Right ventricle myocardium inferior (tissue), 1 donor: ENCODE results near the gene ASCL2. TPM values are rescaled to one million over a fixed set of nuclear protein-coding genes. Genes with fewer than 3 reads are reported as not detected.

Experiments
- ATAC-seq: fragments of 200-7000 bp; cut with Tn5 transposase; one replicate; pipeline ENCODE4 v1.9.1; 2020; ENCODE audit warnings: mild to moderate bottlenecking, moderate library complexity
- DNase-seq: peaks from one replicate; pipeline ENCODE4 v3.0.0; 2021; ENCODE audit errors: missing footprints
- intact Hi-C: fragments of 100-400 bp; cut with DNase I; formaldehyde crosslinking; loops from one replicate; pipeline ENCODE4 v1.11.0; 2022
- total RNA-seq: library from RNA; stranded (reverse); fragmentation: NEBNext Ultra II Directional; extraction: Animal tissue kit (Norgen Biotek cat#: 25700); gene quantifications from one replicate; pipeline ENCODE4 v1.2.1, GENCODE V29; 2021
- donor health status: DM: no; HTN: yes; CAD: no; lungs with severe emphysema.

Gene ASCL2
- total RNA-seq, 1 donor from 2014 or later: 0.24 TPM

DNA sequence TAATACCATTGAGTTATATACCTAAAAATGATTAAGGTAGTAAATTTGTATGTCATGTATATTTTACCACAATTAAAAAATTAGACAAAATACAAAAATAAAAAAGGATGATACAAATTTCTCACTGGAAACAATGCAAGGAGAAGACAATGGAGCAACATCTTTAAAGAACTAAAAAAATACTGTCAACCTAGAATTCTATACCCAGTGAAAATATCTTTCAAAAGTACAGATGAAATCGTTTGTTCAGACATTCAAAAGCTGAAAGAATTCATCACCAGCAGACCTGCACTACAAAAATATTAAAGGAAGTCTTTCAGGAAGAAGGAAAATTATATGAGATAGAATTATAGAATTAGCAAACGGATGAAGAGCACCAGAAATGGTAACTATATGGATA lies 9.8 kb upstream of the ASCL2 start:
- ATAC-seq (no peak), DNase-seq (no peak)
- intact Hi-C loops: no loop called here

DNA sequence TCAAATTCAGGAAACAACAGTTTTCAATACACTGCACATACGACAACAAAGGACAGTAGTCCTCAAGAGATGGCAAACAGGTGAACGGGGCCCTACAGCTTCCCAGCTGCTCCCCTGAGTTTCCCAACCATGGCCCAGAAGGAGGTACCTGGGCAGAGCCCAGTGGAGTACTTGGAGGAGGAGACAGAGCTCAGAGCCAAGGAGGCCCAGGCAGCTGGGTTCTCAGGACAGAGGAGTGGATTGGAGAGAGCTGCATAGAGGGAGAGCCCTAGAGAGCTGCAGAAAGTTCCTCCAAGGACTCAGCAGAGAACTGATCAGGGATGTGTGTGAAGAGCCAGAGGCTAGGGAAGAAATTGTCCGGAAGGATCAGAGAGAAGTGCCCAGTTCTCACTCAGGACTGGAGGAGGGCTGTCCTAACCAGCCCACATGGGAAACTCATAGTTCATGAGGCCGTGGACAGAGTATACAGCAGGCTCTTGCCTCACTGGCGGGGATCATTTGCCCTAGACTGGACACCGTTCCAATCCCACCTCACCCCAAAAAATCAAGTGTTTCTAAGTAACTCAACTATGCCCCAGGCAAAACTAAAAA lies 7.6 kb upstream of the ASCL2 start:
- intact Hi-C loops: no loop called here
- ATAC-seq: no peak
- no peak for DNase-seq

DNA sequence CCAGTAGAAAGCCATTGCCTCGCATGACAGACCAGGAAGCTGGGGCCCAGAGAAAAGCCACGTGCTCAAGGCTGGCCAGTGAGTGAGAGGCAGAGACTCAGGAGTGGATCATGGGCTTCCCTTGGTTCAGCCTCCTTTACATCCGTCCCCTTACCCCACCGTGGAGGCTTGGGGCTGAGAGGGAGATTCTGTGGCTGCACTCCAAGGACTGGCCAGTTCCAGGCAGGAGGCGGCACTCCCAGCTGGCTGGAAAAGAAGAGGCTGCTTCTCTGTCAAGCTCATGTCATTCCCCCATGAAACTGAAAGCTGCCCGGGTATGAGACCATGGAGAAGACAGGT lies 6.6 kb upstream of the ASCL2 start:
- no peak for DNase-seq
- intact Hi-C loops: no loop called here
- no peak for ATAC-seq

GRCh38 chr11:2276280-2277007 lies 6.1 kb upstream of the ASCL2 start:
- DNase-seq: no peak
- ATAC-seq: no peak
- intact Hi-C loops: no loop called here

GRCh38 chr11:2275334-2276279 lies 5.2 kb upstream of the ASCL2 start:
- ATAC-seq (no peak), DNase-seq (no peak)
- intact Hi-C loops: no loop called here

- ATAC-seq: no peak
- no peak for DNase-seq
- intact Hi-C loops: no loop called here
Measured at GRCh38 chr11:2273771-2274170, 3.4 kb upstream of the ASCL2 start.

DNA sequence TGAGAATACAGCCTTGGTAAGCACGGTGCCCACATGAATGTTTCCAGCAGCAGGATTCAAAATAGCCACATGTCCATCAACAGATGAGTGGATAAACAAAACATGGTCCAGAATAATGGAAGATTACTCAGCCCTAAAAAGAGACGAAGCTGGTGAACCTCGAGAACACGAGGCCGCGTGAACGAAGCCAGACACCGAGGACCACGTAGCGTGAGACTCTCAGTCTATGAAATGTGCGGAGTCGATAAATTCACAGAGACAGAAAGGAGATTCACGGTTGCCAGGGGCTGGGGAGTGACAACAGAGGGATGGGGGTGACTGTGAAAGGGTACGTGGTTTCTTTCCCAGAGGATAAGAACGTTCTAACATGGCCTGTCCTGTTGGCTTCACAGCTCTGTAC lies 2.9 kb upstream of the ASCL2 start:
- intact Hi-C loops: no loop called here
- DNase-seq (no peak), ATAC-seq (no peak)

GRCh38 chr11:2272946-2273280 lies 2.5 kb upstream of the ASCL2 start:
- DNase-seq (no peak), ATAC-seq (no peak)
- intact Hi-C loops: no loop called here

DNA sequence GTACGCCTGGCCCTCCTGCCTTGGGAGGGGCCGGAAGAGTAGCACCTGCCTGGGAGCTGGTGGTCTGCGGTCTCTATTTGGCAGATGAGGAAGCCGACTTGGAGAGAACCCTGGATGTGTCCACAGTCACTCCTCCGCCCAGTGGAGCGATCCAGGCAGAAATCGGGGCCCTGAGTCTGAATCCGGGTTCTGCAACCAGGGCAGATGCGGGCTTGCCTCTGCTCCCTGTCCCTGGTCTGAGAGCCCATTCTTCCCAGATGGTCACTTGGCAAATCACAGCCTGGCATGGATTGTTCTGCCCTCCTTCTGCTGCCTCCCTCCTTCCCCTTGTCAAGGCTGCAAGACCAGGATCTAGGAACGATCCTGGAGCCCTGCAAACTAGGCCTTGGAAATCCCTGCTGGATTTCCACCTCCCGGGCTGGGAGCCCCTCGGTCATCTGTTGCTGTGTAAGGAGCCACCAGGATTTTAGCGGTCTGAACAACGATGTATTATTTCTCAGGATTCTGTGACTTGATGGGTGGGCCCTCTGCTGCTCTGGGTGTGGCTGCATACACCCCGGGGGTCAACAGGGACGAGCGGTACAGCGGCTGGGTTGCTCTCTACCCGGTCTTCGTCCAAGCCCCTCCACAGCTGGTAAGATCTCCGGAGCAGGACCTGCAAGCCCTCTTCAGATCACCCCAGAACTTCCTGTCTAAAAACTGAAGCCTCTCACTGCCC lies 2.0 kb upstream of the ASCL2 start:
- intact Hi-C loops: no loop called here
- DNase-seq: no peak
- no peak for ATAC-seq

- no peak for ATAC-seq
- intact Hi-C loops: no loop called here
Measured at GRCh38 chr11:2271327-2272227, 1.2 kb upstream of the ASCL2 start.

DNA sequence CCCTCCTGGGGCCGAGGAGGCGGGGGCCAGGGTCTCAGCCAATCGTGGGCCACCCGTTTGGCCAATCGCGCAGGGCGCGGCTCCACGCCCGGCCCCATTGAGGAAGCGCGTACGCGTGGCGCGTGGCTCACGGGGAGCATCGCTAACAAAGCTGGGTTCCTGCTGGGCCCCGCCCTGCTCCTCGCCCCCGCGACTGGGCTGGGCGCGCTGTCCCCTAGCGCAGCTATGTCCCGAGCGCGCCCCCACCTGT lies 614 bp upstream of the ASCL2 start:
- intact Hi-C loops: no loop called here
- DNase-seq (peak; percentile 85), ATAC-seq (peak; percentile 38)

More at GRCh38 chr11:2271327-2272227, 1.2 kb upstream of the ASCL2 start:
- no peak for DNase-seq

DNA sequence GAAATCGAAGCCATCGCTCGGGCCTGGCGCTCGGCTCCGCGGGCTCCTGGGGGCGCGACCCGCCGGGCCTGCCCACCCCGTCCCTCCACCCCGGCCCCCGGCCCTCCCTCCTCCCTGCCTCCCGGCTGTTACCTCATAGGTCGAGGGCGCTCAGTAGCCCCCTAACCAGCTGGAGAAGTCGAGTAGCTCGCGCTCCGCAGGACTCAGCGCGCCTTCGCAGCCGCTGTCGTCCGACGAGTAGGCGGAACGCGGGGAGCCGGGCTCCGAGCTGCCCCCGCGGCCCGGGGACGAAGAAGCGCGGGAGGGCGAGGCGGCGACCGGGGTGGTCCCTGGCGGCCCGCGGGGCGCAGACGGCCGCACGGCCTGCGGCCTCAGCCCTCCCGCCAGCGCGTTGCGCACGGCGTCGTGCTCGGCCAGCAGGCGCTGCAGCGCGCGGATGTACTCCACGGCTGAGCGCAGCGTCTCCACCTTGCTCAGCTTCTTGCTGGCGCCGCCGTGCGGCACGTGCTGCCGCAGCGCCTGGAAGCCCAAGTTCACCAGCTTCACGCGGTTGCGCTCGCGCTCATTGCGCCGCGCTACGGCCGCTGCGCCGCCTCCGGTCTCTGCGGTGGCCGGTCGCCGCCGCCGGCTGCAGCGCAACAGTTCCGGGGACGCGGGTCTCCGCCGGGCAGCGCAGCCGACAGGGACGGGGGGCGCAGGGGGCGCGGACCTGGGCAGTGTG lies 627 bp downstream of the ASCL2 start:
- intact Hi-C loops: loop anchor here (5.0 kb wide), 1 partner anchor 67 kb away; no protein-coding TSS in a partner anchor
- peak; percentile 82 for DNase-seq
- peak; percentile 53 for ATAC-seq

DNA sequence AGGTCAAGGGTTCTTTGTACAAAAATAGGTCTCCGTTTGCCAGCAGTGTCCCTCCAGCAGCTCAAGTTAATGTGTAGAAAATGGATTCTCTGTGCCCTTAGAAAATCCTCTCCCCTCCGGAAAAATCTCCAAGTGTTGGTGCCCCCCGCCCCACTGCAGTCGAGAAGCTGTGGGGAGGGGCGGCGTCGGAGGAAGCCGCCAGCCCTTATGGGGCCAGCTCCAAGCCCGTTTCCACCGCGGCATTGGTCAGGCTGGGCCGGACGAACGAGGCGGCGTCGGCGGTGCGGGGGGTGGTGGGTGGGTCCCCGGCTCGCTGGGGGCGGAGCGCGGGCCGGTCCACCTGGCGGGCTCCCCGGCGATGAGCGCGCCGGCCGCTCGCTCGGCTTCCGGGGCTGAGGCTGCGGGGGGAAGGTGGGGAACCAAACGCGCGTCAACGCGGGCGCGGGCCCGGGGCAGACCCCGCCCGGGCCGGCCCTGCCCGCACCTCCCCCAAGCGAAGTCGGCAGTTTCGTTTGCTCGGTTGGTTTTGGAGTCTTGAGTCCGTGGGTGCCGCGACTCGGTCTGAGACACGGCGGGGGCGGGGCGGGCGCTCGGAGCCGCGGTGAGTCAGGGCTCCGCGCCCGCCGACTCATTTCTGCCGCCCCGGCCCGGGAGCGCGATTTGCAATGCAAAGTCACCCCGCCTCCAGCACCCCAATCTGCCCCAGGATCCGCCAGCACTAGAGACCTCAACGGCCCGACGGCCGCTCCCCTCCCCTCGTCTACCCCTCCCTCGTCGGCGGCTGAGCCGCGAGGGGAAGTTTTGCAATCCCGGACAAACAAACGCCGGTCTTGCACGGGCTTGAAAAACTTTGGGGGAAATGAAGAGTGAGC lies 1.4 kb downstream of the ASCL2 start:
- peak; percentile 88 for DNase-seq
- peak; percentile 13 for ATAC-seq
- intact Hi-C loops: loop anchor here (5.0 kb wide), 1 partner anchor 67 kb away; no protein-coding TSS in a partner anchor

- intact Hi-C loops: loop anchor here (5.0 kb wide), 1 partner anchor 66 kb away; no protein-coding TSS in a partner anchor
- no peak for DNase-seq
- ATAC-seq: no peak
Measured at GRCh38 chr11:2267851-2268728, 2.3 kb downstream of the ASCL2 start.

- intact Hi-C loops: loop anchor here (5.0 kb wide), 1 partner anchor 65 kb away; no protein-coding TSS in a partner anchor
- no peak for ATAC-seq
- DNase-seq: no peak
Measured at GRCh38 chr11:2267306-2267850, 3.0 kb downstream of the ASCL2 start.
